ENCODE data around the gene PACSIN2.

The PACSIN2 gene

GRCh38 chr22:42901790-42902508, 113.0 kb downstream of the PACSIN2 start:
- FAIRE-seq: no peak

GRCh38 chr22:42897960-42898359, 117.0 kb downstream of the PACSIN2 start:
- FAIRE-seq: no peak

GRCh38 chr22:42895541-42895981, 119.4 kb downstream of the PACSIN2 start:
- FAIRE-seq: no peak

GRCh38 chr22:42895087-42895486, 119.9 kb downstream of the PACSIN2 start:
- no peak for FAIRE-seq

- FAIRE-seq: no peak
Observed at GRCh38 chr22:42893371-42894150, 121.4 kb downstream of the PACSIN2 start.

GRCh38 chr22:42892571-42893316, 122.2 kb downstream of the PACSIN2 start:
- FAIRE-seq: no peak

- no peak for FAIRE-seq
Observed at GRCh38 chr22:42892156-42892555, 122.8 kb downstream of the PACSIN2 start.

- no peak for FAIRE-seq
Observed at GRCh38 chr22:42891696-42892095, 123.3 kb downstream of the PACSIN2 start.

GRCh38 chr22:42891008-42891407, 123.9 kb downstream of the PACSIN2 start:
- no peak for FAIRE-seq

- no peak for FAIRE-seq
Observed at GRCh38 chr22:42889304-42889703, 125.6 kb downstream of the PACSIN2 start.

GRCh38 chr22:42887523-42888507, 127.1 kb downstream of the PACSIN2 start:
- no peak for FAIRE-seq

- no peak for FAIRE-seq
Observed at GRCh38 chr22:42887120-42887519, 127.8 kb downstream of the PACSIN2 start.

- no peak for FAIRE-seq
Observed at GRCh38 chr22:42885446-42885845, 129.5 kb downstream of the PACSIN2 start.

- no peak for FAIRE-seq
Observed at GRCh38 chr22:42884616-42885375, 130.2 kb downstream of the PACSIN2 start.

- no peak for FAIRE-seq
Observed at GRCh38 chr22:42883970-42884369, 131.0 kb downstream of the PACSIN2 start.

GRCh38 chr22:42883121-42883520, 131.8 kb downstream of the PACSIN2 start:
- no peak for FAIRE-seq

- FAIRE-seq: no peak
Observed at GRCh38 chr22:42881982-42882656, 132.8 kb downstream of the PACSIN2 start.

- no peak for FAIRE-seq
Observed at GRCh38 chr22:42881298-42881697, 133.7 kb downstream of the PACSIN2 start.

GRCh38 chr22:42880815-42881214, 134.1 kb downstream of the PACSIN2 start:
- no peak for FAIRE-seq

- FAIRE-seq: no peak
Observed at GRCh38 chr22:42879371-42880021, 135.5 kb downstream of the PACSIN2 start.
